SK-N-SH (cell line): ENCODE measurements around the gene C4orf54.

ENCODE experiments used
- CHD2 ChIP-seq: fragments of 150-350 bp; IDR thresholded peaks from 2 replicates; pipeline ENCODE4 v1.6.1; 2018; ENCODE audit warnings: low read length; ENCODE audit not compliant: partially characterized antibody
- EP300 ChIP-seq, 2 experiments: IDR thresholded peaks; 2 replicates each; pipeline versions ENCODE4 v1.4.0 to v1.6.1; 2012; ENCODE audit warnings: borderline replicate concordance in 1 of 2, low read depth in 1 of 2, low read length in 1 of 2
- EZH2phosphoT487 ChIP-seq: fragments of 200-600 bp; sonication (generic); IDR thresholded peaks from 2 replicates; pipeline ENCODE4 v1.6.1; 2017; ENCODE audit warnings: low read depth, mixed run types, mild to moderate bottlenecking, antibody characterized with exemption, moderate library complexity, borderline replicate concordance
- FOXM1 ChIP-seq: IDR thresholded peaks from 2 replicates; pipeline ENCODE4 v1.4.0; 2012; ENCODE audit warnings: low read depth, mild to moderate bottlenecking
- GATA2 ChIP-seq: sonication (generic); formaldehyde crosslinking; IDR thresholded peaks from 2 replicates; pipeline ENCODE4 v1.5.0; 2020; ENCODE audit warnings: mild to moderate bottlenecking, missing genetic modification reagents
- JUND ChIP-seq: IDR thresholded peaks from 2 replicates; pipeline ENCODE4 v1.4.0; 2012
- POLR2AphosphoS5 ChIP-seq: IDR thresholded peaks from 2 replicates; pipeline ENCODE4 v1.6.1; 2012; ENCODE audit warnings: low read depth, low read length
- RCOR1 ChIP-seq: fragments of 150-350 bp; IDR thresholded peaks from 2 replicates; pipeline ENCODE4 v1.6.1; 2017; ENCODE audit warnings: antibody characterized with exemption, low read length
- TF ChIP-seq, protein P1 (sequence below): fragments of 200-600 bp; sonication (generic); IDR thresholded peaks from 2 replicates; pipeline ENCODE4 v1.6.1; 2017; ENCODE audit warnings: antibody characterized with exemption, mild to moderate bottlenecking, moderate library complexity
- TF ChIP-seq, protein P2 (sequence below): IDR thresholded peaks from 2 replicates; pipeline ENCODE4 v1.6.1; 2012; ENCODE audit warnings: mild to moderate bottlenecking, low read depth, low read length, moderate library complexity
- TF ChIP-seq, protein P3 (sequence below): fragments of 150-350 bp; IDR thresholded peaks from 2 replicates; pipeline ENCODE4 v1.6.1; 2017; ENCODE audit warnings: antibody characterized with exemption, low read length, low read depth, borderline replicate concordance
- TF ChIP-seq, protein P4 (sequence below): IDR thresholded peaks from 2 replicates; pipeline ENCODE4 v1.4.0; 2012; ENCODE audit warnings: low read depth

DNA sequence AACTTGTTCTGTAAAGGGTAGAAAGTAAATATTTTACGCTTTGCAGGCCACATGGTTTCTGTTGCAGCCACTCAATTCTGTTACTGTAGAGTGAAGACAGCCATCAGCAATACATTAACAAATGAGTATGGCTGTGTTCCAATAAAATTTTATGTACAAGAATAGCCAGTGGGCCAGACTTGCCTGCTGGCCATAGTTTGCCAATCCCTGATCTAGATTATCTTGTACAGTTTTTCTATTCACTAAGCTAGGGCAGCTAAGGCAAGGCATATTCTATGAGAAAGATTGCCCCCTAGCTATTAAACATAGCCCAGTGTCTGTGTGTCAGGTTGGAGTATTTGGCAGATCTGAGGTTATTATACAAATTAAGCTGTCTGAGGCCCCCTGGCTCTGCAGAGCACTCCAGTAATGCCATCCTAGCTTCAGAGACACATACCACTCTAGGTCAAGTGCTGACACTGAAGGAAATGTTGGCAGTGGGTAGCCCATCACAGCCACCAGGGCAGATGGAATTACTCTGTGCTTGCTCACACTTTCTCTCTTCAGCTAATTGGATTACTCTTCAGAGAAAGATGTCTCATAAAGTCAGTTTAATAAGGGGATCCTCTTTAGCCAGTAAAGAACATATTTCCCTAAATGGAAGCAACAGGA is 42.3 kb downstream of the C4orf54 start:
- TF ChIP-seq, protein P1, sequence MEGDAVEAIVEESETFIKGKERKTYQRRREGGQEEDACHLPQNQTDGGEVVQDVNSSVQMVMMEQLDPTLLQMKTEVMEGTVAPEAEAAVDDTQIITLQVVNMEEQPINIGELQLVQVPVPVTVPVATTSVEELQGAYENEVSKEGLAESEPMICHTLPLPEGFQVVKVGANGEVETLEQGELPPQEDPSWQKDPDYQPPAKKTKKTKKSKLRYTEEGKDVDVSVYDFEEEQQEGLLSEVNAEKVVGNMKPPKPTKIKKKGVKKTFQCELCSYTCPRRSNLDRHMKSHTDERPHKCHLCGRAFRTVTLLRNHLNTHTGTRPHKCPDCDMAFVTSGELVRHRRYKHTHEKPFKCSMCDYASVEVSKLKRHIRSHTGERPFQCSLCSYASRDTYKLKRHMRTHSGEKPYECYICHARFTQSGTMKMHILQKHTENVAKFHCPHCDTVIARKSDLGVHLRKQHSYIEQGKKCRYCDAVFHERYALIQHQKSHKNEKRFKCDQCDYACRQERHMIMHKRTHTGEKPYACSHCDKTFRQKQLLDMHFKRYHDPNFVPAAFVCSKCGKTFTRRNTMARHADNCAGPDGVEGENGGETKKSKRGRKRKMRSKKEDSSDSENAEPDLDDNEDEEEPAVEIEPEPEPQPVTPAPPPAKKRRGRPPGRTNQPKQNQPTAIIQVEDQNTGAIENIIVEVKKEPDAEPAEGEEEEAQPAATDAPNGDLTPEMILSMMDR: no peak
- no peak for TF ChIP-seq EP300 (IDR thresholded peaks at IDR 0.05; ENCODE audit: borderline replicate concordance in 1 of 2, low read depth in 1 of 2, low read length in 1 of 2)
- TF ChIP-seq, protein P2, sequence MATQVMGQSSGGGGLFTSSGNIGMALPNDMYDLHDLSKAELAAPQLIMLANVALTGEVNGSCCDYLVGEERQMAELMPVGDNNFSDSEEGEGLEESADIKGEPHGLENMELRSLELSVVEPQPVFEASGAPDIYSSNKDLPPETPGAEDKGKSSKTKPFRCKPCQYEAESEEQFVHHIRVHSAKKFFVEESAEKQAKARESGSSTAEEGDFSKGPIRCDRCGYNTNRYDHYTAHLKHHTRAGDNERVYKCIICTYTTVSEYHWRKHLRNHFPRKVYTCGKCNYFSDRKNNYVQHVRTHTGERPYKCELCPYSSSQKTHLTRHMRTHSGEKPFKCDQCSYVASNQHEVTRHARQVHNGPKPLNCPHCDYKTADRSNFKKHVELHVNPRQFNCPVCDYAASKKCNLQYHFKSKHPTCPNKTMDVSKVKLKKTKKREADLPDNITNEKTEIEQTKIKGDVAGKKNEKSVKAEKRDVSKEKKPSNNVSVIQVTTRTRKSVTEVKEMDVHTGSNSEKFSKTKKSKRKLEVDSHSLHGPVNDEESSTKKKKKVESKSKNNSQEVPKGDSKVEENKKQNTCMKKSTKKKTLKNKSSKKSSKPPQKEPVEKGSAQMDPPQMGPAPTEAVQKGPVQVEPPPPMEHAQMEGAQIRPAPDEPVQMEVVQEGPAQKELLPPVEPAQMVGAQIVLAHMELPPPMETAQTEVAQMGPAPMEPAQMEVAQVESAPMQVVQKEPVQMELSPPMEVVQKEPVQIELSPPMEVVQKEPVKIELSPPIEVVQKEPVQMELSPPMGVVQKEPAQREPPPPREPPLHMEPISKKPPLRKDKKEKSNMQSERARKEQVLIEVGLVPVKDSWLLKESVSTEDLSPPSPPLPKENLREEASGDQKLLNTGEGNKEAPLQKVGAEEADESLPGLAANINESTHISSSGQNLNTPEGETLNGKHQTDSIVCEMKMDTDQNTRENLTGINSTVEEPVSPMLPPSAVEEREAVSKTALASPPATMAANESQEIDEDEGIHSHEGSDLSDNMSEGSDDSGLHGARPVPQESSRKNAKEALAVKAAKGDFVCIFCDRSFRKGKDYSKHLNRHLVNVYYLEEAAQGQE: no peak
- TF ChIP-seq CHD2: no peak
- TF ChIP-seq EZH2phosphoT487: no peak
- no peak for TF ChIP-seq FOXM1
- no peak for TF ChIP-seq GATA2
- TF ChIP-seq JUND: no peak
- TF ChIP-seq, protein P3, sequence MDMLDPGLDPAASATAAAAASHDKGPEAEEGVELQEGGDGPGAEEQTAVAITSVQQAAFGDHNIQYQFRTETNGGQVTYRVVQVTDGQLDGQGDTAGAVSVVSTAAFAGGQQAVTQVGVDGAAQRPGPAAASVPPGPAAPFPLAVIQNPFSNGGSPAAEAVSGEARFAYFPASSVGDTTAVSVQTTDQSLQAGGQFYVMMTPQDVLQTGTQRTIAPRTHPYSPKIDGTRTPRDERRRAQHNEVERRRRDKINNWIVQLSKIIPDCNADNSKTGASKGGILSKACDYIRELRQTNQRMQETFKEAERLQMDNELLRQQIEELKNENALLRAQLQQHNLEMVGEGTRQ: no peak
- TF ChIP-seq, protein P4, sequence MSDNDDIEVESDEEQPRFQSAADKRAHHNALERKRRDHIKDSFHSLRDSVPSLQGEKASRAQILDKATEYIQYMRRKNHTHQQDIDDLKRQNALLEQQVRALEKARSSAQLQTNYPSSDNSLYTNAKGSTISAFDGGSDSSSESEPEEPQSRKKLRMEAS: no peak
- no peak for TF ChIP-seq RCOR1
- no peak for TF ChIP-seq POLR2AphosphoS5
